Measurements from ENCODE around the gene GJA3. TPM values are rescaled to one million over a fixed set of nuclear protein-coding genes. Genes with fewer than 3 reads are reported as not detected.

The GJA3 gene
- total RNA-seq, 2 experiments from 2014 or later: not detected

DNA sequence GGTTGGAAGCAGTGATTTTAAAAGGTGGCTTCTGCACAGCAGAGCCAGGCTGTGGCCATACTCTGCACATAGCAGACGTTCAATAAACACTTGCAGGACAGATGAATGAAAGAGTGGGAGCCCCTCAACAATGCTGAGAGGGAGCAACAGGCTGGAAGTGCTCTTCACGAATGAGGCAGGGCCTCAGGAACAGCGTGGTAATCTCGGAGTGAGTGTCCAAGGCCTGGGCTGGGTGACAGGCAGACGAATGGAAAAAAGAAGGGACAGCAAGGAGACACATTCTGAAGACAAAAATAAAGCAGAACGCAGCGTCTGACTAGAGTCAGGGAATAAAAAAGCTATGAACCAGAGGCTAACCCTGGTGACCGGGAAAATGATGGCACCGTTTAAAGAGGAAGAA is 11.1 kb downstream of the GJA3 start:
- POLR2A ChIA-PET: interaction anchor here (0.6 kb wide), 1 partner anchor 755 kb away, joined by 3 read pairs; no protein-coding TSS in a partner anchor
- Histone ChIP-seq H3K79me2 (ENCODE audit: insufficient read depth, low read depth, low read length) (no peaks in the 10 kb centered on the region), H3K9me2 (ENCODE audit: insufficient read depth, low read length) (no peaks in the 10 kb centered on the region), H3K4me1 (ENCODE audit: insufficient read depth, low read length, poor library complexity, severe bottlenecking) (no peaks in the 10 kb centered on the region), H3K4me3 (ENCODE audit: low read depth, low read length, poor library complexity, severe bottlenecking) (no peak overlapping the region), H3K4me2 (ENCODE audit: low read length) (no peak overlapping the region), H4K20me1 (ENCODE audit: insufficient read depth, low read length) (no peaks in the 10 kb centered on the region), H3K36me3 (ENCODE audit: insufficient read depth, low read length) (no peaks in the 10 kb centered on the region), H2AFZ (ENCODE audit: low read length) (no peak overlapping the region), H3K27ac (ENCODE audit: low read depth, low read length, poor library complexity, severe bottlenecking) (no peak overlapping the region), H3K9me3 (ENCODE audit: low read length) (no peaks in the 10 kb centered on the region)
- no TSS peak for BruUV-seq (replicated peaks)
- CTCF ChIA-PET (ENCODE audit: unreplicated experiment): no interaction called here
- no peak for TF ChIP-seq EZH2phosphoT487 (IDR thresholded peaks at IDR 0.05; ENCODE audit: borderline replicate concordance, low read depth, low read length)
- TF ChIP-seq, protein P1, sequence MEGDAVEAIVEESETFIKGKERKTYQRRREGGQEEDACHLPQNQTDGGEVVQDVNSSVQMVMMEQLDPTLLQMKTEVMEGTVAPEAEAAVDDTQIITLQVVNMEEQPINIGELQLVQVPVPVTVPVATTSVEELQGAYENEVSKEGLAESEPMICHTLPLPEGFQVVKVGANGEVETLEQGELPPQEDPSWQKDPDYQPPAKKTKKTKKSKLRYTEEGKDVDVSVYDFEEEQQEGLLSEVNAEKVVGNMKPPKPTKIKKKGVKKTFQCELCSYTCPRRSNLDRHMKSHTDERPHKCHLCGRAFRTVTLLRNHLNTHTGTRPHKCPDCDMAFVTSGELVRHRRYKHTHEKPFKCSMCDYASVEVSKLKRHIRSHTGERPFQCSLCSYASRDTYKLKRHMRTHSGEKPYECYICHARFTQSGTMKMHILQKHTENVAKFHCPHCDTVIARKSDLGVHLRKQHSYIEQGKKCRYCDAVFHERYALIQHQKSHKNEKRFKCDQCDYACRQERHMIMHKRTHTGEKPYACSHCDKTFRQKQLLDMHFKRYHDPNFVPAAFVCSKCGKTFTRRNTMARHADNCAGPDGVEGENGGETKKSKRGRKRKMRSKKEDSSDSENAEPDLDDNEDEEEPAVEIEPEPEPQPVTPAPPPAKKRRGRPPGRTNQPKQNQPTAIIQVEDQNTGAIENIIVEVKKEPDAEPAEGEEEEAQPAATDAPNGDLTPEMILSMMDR (conservative IDR thresholded peaks at IDR 0.05; ENCODE audit: low read length): no peak
- DNase-seq (ENCODE audit: low spot score): no peak
- intact Hi-C loops (cut with micrococcal nuclease; ENCODE audit: unreplicated experiment): no loop called here

DNA sequence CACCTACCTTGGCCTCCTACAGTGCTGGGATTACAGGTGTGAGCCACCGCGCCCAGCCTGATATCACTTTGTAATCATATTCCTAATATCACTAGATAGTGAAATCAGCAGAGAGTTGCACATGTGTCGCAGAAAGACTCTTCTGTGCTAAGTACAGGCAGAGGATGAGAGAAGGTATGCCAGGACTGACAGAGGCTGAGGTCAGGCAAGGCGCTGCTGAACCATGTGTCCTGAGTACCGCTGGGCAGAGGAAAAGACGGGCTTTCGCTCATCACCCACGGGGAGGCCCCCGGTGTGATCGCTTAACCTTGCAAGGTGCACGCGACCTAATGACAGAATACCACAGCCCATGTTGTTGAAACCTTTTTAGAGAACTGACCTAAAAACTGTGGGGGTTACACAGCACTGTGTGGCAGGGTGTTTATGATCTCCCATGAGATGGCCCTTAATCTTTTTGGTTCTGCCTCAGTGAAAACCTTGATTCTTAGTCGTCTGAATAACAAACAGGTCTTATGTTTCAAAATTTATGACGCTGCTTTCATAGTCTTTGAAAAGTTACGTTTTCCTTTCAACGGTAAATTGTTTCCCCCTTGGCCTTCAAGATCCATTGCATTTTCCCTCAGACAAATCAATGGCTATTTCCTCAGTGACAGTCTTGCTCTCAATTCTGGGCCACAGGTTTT is 12.2 kb downstream of the GJA3 start:
- Histone ChIP-seq H3K9me3 (ENCODE audit: low read length) (no peaks in the 10 kb centered on the region), H3K4me1 (ENCODE audit: insufficient read depth, low read length, poor library complexity, severe bottlenecking) (no peaks in the 10 kb centered on the region), H2AFZ (ENCODE audit: low read length) (no peak overlapping the region), H3K36me3 (ENCODE audit: insufficient read depth, low read length) (no peaks in the 10 kb centered on the region), H3K79me2 (ENCODE audit: insufficient read depth, low read depth, low read length) (no peaks in the 10 kb centered on the region), H3K4me2 (ENCODE audit: low read length) (no peak overlapping the region), H4K20me1 (ENCODE audit: insufficient read depth, low read length) (no peaks in the 10 kb centered on the region), H3K27ac (ENCODE audit: low read depth, low read length, poor library complexity, severe bottlenecking) (no peak overlapping the region), H3K9me2 (ENCODE audit: insufficient read depth, low read length) (no peaks in the 10 kb centered on the region), H3K4me3 (ENCODE audit: low read depth, low read length, poor library complexity, severe bottlenecking) (no peak overlapping the region)
- BruUV-seq (replicated peaks): no TSS peak
- TF ChIP-seq, protein P1 (conservative IDR thresholded peaks at IDR 0.05; ENCODE audit: low read length): no peak
- no peak for TF ChIP-seq EZH2phosphoT487 (IDR thresholded peaks at IDR 0.05; ENCODE audit: borderline replicate concordance, low read depth, low read length)
- POLR2A ChIA-PET: interaction anchor here (1.1 kb wide), 1 partner anchor 23 kb away, joined by 3 read pairs; no protein-coding TSS in a partner anchor
- intact Hi-C loops (cut with micrococcal nuclease; ENCODE audit: unreplicated experiment): no loop called here
- no peak for DNase-seq (ENCODE audit: low spot score)
- CTCF ChIA-PET (ENCODE audit: unreplicated experiment): no interaction called here

DNA sequence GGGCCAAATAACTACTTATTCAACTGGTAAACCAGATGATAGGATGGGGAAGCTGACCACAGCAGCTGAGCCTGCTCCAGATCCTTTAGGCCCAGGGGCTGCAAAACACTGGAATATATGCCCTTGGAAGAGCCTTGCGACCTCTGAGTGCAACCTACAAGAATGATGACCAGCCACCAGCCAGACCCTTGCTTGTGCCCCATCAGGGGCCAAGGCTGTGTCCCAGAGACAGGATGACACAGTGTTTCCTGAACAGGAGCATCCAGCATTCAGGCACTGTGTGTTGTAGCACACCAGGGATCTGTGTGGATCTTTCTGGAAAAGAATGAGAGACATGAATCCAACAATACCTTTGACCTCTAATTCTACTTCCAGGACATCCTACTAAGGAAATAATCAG is 14.5 kb downstream of the GJA3 start:
- no peak overlapping the region for H3K4me3 ChIP-seq (ENCODE audit: low read depth, low read length, poor library complexity, severe bottlenecking)
- H3K9me3 ChIP-seq (ENCODE audit: low read length): no peaks in the 10 kb centered on the region
- no peak overlapping the region for H2AFZ ChIP-seq (ENCODE audit: low read length)
- no peaks in the 10 kb centered on the region for H3K4me1 ChIP-seq (ENCODE audit: insufficient read depth, low read length, poor library complexity, severe bottlenecking)
- no peaks in the 10 kb centered on the region for H3K9me2 ChIP-seq (ENCODE audit: insufficient read depth, low read length)
- BruUV-seq (replicated peaks): no TSS peak
- POLR2A ChIA-PET: interaction anchor here (1.6 kb wide), 1 partner anchor 11 kb away, joined by 4 read pairs; no protein-coding TSS in a partner anchor
- H3K4me2 ChIP-seq (ENCODE audit: low read length): no peak overlapping the region
- H3K79me2 ChIP-seq (ENCODE audit: insufficient read depth, low read depth, low read length): no peaks in the 10 kb centered on the region
- H4K20me1 ChIP-seq (ENCODE audit: insufficient read depth, low read length): no peaks in the 10 kb centered on the region
- TF ChIP-seq EZH2phosphoT487 (IDR thresholded peaks at IDR 0.05; ENCODE audit: borderline replicate concordance, low read depth, low read length): no peak
- TF ChIP-seq, protein P1 (conservative IDR thresholded peaks at IDR 0.05; ENCODE audit: low read length): no peak
- no peaks in the 10 kb centered on the region for H3K36me3 ChIP-seq (ENCODE audit: insufficient read depth, low read length)
- DNase-seq (ENCODE audit: low spot score): no peak
- no peak overlapping the region for H3K27ac ChIP-seq (ENCODE audit: low read depth, low read length, poor library complexity, severe bottlenecking)
- intact Hi-C loops (cut with micrococcal nuclease; ENCODE audit: unreplicated experiment): no loop called here
- CTCF ChIA-PET (ENCODE audit: unreplicated experiment): no interaction called here
